GM12892 (cell line): ENCODE results near the gene ATP2A1.

Experiments used
- POLR2A ChIP-seq: IDR thresholded peaks from 2 replicates; pipeline ENCODE4 v1.6.1; 2011; ENCODE audit warnings: low read depth, low read length, control low read depth
- POLR2AphosphoS5 ChIP-seq: IDR thresholded peaks from 2 replicates; pipeline ENCODE4 v1.6.1; 2011; ENCODE audit warnings: low read depth, low read length, control low read depth

- TF ChIP-seq POLR2AphosphoS5 (no peak), POLR2A (no peak)
Measured at GRCh38 chr16:28846933-28847273, 31.4 kb upstream of the ATP2A1 start.
